GM21528 (cell line): ENCODE measurements around the gene NAP1L5.
A peak's percentile ranks its signal among the peaks of the same experiment; 100 is the strongest.

ENCODE experiments used
- ATAC-seq: cut with Tn5 transposase; IDR thresholded peaks from one replicate; pipeline ENCODE4 v1.9.1; 2021; ENCODE audit warnings: mild to moderate bottlenecking, moderate library complexity; ENCODE audit not compliant: unreplicated experiment, low FRiP score

NAP1L5 gene, protein sequence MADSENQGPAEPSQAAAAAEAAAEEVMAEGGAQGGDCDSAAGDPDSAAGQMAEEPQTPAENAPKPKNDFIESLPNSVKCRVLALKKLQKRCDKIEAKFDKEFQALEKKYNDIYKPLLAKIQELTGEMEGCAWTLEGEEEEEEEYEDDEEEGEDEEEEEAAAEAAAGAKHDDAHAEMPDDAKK

DNA sequence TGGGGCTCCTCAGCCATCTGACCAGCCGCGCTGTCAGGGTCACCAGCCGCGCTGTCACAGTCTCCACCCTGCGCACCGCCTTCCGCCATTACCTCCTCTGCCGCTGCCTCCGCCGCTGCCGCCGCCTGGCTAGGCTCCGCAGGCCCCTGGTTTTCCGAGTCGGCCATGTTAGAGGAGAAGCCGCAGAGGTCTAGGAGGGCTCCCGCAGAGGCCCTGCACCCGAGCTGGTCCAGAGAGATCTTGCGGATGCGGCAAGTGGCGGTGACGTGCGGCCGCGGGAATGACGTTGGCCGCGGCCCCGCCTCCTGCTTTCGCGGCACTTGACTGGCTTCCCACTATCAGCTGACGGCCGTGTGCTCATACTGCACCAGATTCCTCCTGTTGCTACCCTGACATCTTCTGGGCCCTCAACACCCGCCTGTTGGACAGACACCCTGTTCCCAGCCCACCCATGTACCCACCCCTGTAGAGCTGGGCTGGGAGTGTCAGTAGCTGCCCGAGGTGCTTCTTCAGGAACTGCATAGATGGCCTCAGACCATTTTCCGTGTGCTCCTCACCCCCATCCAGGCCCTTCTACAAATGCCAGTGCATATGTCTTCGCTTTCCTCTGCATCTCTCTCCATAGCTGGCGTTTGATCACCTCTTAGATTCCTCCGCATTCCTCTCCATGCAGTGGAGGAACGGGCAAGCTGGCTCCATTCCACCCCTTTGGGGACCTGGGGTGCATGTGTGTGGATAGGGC, at the start of gene NAP1L5:
TSS of gene NAP1L5 (minus strand) at position 242 of the 742 bp plus-strand sequence. CDS start at position 167, 75 bp downstream.
- ATAC-seq = peak; percentile 92

DNA sequence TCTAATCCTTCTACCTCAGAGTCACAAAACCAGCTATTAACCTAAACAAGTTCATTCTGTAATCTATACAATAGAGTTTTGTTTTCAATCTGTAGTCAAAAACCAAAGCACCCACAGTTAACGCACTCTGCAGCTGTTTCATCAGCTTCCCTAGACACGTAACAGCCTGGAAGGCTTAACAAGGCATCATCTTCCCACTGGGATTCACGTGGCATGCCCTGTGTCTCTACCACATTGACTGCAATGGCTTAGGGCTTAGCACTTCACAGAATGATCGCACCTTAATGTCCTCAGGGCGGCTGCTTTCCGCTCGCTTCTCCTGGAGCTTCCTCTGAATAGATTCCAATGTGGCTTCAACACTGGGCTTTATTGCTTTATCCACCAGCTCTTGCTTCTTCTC, 49.7 kb upstream of the NAP1L5 start:
- ATAC-seq = no peak

DNA sequence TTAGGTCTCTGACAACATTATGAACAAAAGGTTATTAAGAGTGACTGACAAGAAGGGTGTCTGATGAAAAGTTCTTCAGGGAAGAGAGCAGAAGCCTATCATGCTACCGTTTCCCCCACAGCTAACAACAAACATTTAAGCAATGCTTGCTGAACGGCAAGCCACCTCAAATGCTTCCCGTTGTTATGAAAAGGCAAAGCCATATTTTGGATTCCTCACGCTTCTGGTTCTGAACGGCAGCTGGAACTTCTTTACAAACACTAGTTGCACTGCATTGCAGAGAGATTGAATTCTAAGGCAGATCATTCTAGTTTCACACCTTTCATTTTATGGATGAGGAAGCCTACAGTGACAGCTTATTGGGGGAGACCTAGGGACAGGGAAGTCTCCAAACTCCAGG, 48.6 kb upstream of the NAP1L5 start:
- no peak for ATAC-seq

DNA sequence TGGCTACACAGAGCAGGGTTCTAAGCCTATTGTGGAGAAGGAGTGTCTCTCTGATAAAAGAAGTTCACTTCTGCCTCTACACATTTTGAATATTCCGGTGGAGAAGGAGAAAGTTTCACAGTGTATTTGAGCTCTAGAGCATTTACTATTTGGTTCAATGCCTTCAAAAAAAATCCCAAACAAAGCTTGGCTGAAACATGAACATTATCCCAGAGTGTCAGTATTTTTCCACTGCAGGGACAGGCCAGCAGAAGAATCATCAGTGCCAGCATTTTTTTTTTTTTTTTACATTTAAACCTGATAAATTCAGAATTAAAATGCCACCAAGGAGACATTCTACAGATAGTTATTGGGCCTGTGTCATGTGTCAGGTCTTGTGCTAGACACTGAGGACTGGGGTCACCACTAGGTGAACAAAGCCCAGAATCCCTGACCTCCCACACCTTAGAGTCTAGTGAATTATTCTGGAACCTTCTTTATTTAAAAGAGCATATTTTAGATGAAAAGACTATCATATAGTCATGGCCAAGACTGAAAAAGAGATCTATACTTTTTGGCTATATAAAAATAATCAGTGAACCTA, 48.0 kb upstream of the NAP1L5 start:
- no peak for ATAC-seq

DNA sequence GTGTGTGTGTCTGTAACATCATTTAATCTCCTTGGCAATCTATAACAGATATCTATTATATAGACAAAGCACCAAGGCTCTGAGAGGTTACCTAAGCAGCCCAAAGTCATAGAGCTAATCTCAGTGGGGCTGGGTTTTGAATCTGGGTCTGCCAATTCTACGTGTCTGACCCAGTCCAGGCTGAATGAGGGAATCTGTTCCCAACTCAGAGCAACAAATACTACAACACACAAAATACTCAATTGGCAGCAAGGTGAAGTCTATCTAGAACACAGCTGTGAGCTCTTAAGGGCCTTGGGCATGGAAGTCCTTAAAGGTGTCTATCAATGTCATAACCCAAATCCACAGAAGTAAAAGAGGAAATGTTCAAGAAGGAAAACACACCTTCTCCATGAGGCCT, 47.5 kb upstream of the NAP1L5 start:
- ATAC-seq = no peak

DNA sequence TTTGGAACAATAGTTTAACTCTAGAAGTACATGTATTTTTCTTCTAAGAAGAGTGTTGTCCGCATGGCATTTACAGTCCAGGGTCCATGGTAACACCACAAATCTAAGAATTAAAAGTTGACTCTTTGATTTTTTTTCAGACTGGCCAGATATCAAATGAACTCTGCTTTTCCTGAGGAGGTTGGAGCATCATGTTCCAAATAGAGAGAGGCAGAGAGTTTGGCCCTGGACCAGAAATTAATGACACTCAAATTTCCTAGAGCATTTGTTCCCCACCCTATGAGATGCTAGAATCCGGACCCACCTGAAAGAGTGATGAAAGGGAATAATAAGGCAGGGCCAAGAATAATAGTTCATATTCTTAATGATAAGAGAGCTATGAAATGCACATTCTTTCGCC, 47.0 kb upstream of the NAP1L5 start:
- no peak for ATAC-seq

DNA sequence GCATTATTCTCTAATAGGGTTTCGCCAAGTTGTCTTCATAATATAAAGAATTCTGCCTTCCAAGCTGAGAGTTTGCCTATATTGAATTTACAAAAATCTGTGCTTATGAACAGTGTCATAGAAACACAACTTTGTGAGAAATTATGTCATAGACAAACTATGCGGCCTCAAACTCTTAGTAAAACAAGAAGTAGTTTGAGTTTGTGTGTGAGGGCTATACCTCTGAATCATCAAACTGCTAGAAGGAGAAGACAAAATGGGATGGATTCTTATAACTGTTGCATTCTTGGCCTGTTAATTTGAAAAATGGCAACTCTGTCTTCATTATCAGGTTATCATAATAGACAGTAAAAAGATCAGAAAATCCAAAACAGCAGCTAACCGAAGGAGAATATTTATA, 46.1 kb upstream of the NAP1L5 start:
- no peak for ATAC-seq

DNA sequence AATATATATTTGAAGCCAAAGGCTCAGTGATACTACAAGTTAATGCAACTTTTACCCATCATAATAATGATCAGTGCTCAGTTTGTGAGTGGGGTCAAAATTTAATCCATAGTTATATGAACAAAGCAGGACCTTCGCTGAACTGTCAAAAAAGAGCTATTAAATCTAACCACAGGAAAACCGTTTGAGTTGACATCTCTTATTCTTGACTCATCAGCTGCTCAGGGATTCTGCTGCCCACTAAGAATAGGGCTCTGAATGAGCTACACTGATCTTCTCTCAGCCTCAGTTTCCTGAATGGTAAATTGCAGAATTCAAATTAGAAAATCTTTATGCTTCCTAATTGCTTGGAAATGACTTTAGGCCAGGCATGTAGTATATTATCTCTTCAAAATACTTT, 44.9 kb upstream of the NAP1L5 start:
- no peak for ATAC-seq

DNA sequence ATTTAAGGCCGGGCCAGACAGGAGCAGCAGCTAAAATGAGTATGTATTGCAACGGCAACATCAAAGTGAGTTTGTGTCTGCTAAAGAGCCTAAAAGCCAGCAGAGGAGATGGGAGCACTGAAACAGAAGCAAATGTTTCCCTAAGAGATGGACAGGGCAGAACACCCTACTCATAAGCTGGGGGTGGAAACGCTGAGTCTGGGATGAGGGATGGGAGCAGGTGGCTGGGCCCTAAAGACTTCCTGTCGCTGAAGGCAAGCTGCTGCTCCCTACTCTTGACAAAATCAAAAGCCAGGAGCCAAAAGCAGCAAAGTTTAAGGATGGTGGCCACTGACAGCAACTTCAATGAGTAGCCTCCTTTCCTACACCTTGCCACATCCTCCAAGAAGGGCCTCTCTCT, 40.6 kb upstream of the NAP1L5 start:
- ATAC-seq = no peak

DNA sequence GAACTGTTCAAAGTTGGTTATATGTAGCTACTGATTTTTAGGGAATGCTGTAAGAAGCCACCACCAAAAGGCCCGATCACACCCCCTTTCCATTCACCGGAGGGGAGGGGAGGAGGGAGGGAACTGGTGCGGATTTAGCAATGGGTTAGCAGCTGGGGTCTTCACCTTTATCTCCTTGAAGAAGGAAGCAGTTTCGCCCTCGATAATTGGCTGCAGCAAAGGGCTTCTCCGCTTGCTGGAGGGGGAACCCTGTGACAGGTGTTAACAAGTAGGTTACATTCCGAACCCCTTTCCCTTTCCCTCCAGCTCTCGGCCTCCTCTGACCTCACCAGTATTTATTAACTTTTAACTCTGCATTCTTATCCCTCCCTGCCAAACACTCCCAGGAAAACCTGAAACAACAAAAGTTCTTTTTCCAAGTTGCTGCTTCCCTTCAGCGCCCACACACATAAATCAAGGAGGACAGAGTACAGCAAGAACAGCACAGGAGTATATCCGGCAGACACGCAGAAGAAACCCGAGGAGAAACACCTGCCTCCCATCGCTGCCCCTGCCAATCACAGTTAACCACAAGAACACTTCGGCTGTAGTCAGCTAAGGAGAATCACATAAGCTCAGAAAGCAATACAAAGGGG, 39.8 kb upstream of the NAP1L5 start:
- peak; percentile 92 for ATAC-seq

DNA sequence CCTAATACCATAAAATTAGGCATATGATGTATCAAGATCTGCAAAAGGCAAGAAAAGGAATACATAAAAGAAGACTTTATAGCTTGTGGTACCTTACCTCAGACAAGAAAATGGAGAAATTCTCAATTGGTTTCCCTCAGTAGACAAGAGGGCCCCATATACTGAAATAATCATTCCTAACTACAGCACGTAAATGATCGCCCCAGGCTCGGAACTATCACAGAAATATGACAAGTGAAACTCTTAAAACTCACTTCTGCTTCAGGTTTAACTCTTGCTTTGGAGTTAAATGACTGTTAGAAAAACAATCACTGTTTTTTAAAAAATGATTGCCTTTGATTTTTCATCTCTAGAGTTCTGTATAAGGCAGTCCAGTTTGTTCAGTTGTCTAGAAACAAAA, 38.6 kb upstream of the NAP1L5 start:
- no peak for ATAC-seq

DNA sequence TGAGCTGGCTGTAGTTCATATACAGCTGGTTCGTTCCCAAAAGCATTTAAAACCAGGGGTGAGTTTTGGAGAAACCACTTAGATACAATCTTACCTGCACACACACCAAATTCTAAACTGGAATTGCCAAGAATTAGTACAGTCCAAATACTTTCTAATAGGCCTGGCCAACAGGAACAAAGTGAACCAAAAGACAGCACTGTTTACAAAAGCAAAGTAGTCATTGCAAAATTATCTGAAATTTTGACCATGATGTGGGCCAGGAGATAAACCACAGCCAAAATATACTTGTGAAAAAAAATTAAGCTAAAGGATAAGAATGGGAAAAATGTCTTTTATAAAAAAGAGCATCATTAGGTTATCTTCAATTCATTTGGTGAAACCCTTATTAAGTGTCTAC, 37.9 kb upstream of the NAP1L5 start:
- ATAC-seq = no peak

DNA sequence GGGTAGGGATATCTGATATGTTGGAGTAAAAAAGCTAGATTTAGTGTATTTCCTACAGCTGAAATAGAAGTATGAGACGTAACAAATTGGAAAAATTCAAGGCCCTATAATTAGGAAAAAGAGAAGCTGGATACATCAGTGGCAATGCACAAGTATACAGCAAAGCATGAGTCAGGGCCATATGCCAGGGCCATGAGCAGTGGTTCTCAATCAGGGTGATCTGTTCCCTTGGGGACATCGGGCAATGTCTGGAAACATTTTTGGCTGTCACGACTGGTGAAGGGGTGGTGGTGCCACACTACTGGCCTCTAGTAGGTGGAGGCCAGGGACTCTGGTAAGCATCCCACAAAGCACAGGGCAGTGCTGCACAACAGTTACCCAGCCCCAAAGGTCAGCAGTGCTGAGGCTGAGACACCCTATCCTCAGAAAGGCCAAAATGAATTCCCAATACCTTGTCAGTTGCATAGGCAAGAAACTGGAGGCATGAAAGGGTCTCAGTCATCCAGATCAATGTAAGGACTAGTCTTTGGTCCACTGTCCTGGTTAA, 36.8 kb upstream of the NAP1L5 start:
- no peak for ATAC-seq

DNA sequence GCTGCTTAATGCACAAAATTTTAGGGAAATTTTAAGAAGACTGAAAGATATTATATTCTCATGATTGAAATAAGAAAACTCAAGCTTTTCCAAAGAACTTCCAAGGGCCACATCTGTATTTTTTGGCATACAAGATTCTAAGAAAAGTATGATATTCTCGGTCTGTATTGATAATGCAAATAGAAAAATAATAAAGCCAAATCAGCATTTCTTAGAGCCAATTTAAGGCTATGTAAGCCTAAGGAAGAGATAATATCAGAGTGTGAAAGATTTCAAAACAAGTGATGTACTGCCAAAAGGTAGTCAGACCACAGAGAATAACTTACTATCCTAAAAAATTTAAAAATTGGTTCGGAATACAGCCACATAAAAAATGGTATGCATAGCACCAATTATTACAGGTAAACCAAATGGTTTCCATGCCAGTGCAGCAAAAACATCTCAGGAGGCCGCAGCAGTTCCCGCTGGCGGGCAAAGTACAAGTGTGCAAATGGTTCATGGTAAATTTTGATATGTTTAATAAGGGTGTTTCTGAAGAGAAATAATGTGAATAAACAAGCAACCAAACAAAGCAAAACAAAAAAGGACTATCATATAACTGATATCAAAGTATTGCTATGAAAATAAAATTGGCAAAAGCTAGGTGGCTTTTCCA, 35.2 kb upstream of the NAP1L5 start:
- ATAC-seq = no peak

DNA sequence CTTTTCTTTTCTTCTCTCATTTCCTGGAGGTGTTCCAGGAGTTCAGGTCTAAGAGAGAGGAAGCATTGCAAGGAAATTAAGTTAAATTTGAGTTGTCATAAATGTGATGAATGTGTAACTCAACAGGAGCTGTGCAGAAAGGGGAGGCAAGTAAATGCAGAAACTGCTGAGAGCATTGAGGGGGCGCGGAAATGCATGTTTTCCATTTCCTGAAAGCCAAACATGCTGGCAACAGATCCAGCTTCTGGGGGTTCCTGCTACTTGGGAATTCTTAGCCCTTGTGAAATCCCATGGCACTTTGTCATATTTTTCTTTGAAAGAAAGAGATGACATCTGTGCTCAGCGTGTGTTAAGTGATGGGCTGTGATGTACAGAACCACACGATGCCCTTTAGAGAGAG, 33.8 kb upstream of the NAP1L5 start:
- no peak for ATAC-seq

DNA sequence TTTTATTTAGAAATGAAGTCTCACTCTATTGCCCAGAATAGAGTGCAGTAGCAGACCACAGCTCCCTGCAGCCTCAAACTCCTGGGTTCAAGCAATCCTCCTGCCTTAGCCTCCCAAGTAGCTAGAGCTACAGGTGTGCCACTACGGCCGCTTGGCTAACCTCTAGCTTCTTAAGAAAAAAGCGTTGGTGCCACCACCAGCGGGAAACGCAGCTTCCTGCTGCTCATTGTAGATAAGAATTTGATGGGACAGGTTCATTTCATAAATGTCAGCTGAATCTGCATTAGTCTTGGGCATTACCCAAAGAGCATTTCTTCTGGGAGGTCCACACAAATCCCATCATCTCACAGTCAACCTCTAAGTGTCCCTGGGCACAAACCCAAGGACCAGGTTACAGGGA, 33.2 kb upstream of the NAP1L5 start:
- ATAC-seq = no peak

DNA sequence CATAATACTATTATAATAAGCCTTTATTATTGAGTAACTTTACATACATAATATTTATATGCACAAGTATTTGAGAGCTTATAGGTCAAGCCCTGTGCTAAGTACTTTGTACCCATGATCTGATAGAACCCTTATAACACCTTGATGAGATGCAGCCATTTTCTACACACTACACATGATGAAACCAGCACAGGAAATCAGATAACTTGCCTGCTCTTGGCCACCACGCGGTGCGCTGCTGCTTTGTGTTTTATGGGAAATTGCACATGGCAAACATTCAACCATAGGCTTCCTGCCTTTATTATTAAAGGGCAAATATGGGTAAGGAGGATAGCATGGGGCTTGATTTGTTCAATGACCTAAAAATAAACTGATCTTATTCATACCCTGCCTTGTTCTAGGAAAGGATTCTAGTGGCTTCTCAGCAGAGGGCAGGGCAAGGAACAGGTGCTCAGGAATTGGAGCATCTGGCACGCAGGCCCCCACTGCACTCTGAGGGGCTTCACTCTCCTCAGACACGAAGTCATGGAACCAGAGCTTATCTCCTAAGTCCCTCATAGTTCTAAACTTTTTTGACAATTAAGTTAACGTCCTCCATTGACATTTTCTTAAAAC, 31.6 kb upstream of the NAP1L5 start:
- ATAC-seq = no peak

DNA sequence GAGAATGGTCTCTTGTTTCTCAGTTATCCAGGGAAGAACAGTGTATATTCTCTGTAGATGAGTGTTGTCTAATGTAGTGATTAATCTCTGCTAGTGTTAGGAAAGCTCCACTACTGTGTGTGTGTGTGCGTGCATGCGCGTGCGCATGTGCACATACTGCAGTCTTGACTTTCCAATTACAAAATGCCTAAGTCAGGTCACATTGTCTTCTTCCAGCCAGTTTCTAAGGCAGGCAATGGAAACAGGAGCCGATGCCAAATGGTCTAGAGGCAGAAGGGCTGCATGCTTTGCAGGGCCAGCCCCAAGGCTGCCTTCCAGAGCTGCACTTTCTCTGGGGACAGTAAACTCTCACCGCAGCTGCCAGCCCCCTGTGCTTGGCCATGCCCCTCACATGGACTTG, 30.5 kb upstream of the NAP1L5 start:
- ATAC-seq = no peak

DNA sequence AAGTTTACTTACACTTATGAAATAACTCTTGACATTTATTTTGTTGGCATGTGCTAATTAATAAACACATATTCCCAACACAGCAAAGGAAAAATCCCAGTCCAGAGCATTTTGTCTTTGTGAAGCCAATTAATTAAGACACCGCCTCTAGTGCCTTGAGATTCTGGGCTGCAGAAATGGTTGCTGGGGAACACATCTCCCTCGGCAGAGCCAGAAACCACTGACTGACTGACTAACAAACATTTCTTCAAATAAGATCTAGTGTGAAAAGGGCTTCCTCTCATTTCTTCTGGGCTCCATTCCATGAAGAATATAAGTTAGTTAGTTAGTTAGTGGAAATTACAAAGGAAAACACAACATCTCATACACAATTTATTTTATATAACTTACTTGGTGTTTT, 28.4 kb upstream of the NAP1L5 start:
- no peak for ATAC-seq

DNA sequence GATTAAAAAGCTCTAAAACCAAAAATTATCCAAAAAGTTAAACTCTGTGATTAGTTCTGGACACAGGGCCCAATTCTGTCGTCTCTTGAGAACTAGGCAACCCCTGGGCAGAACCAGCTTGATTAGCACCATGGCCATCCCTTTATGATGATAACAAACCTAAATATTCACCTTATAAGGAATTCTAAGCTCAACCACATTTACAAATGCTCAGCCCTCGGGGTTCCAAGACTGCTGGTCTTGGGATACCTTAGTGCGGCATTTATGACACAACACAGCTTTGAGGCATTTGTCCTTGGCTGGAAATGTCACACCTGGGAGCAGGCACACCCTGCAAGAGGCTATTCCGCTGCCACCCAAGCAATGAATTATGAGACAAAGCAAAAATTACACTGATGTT, 27.5 kb upstream of the NAP1L5 start:
- no peak for ATAC-seq
